Erythroblast (primary cell): Measurements from ENCODE around the gene AIG1.

Source experiments
- GATA1 ChIP-seq: IDR thresholded peaks from 2 replicates; pipeline ENCODE4 v1.6.1; 2011; ENCODE audit warnings: low read depth, mild to moderate bottlenecking, control low read depth, low read length, moderate library complexity
- POLR2A ChIP-seq: IDR thresholded peaks from 2 replicates; pipeline ENCODE4 v1.6.1; 2011; ENCODE audit warnings: mild to moderate bottlenecking, low read length

DNA sequence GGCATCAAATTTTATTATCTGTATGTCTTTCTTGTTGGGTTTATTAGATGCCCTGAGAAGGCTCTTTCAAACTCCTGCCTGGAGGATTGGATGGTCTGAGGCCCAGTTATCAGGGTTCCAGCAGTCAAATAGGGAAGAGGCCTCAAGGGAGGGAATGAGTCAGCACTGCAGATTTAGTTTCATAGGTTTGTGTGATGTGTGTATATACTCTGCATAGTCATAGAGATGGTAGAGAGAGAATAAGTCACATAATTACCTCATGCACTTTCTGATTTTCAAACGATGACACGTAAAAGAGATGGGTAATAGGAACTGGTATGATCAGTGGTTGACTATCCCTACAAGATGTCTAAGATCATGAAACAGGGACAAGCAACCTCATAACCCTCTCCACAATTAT, 307.7 kb downstream of the AIG1 start:
- no peak for TF ChIP-seq POLR2A
- TF ChIP-seq GATA1: no peak
